ENCODE measurements around the gene INSM1. TPM values are rescaled to one million over a fixed set of nuclear protein-coding genes. Genes with fewer than 3 reads are reported as not detected.

The INSM1 gene
- total RNA-seq, 1 donor from 2014 or later = not detected

- Mint-ChIP-seq H3K27me3 (ENCODE audit: low read depth) (peaks cover 35% of the 10 kb centered on the region), H3K27ac (no peak overlapping the region), H3K9me3 (peaks cover 7% of the 10 kb centered on the region), H3K4me3 (no peak overlapping the region), H3K36me3 (no peaks in the 10 kb centered on the region), H3K4me1 (no peaks in the 10 kb centered on the region)
- no peak for DNase-seq (ENCODE audit: low spot score in 2 of 2, unreplicated experiment in 2 of 2)
- no peak for TF ChIP-seq CTCF (IDR thresholded peaks at IDR 0.05; ENCODE audit: unreplicated experiment)
These were observed 40.2 kb upstream of the INSM1 start for GRCh38 chr20:20327746-20328145.

- H3K27ac Mint-ChIP-seq = no peak overlapping the region
- H3K36me3 Mint-ChIP-seq = no peaks in the 10 kb centered on the region
- no peak for DNase-seq (ENCODE audit: low spot score in 2 of 2, unreplicated experiment in 2 of 2)
- no peak overlapping the region for H3K4me3 Mint-ChIP-seq
- peaks cover 7% of the 10 kb centered on the region for H3K9me3 Mint-ChIP-seq
- H3K27me3 Mint-ChIP-seq (ENCODE audit: low read depth) = peaks cover 38% of the 10 kb centered on the region
- no peak for TF ChIP-seq CTCF (IDR thresholded peaks at IDR 0.05; ENCODE audit: unreplicated experiment)
- H3K4me1 Mint-ChIP-seq = no peaks in the 10 kb centered on the region
These were observed 38.3 kb upstream of the INSM1 start for GRCh38 chr20:20329564-20329963.

- no peaks in the 10 kb centered on the region for H3K36me3 Mint-ChIP-seq
- H3K27me3 Mint-ChIP-seq (ENCODE audit: low read depth) = peaks cover 38% of the 10 kb centered on the region
- no peak for TF ChIP-seq CTCF (IDR thresholded peaks at IDR 0.05; ENCODE audit: unreplicated experiment)
These were observed 36.7 kb upstream of the INSM1 start for GRCh38 chr20:20331156-20331555.

GRCh38 chr20:20331817-20332216, 36.1 kb upstream of the INSM1 start:
- Mint-ChIP-seq H3K9me3 (peaks cover 2% of the 10 kb centered on the region), H3K36me3 (no peaks in the 10 kb centered on the region), H3K27ac (no peak overlapping the region), H3K4me1 (no peaks in the 10 kb centered on the region), H3K4me3 (no peak overlapping the region), H3K27me3 (ENCODE audit: low read depth) (peaks cover 34% of the 10 kb centered on the region)
- TF ChIP-seq CTCF (IDR thresholded peaks at IDR 0.05; ENCODE audit: unreplicated experiment) = no peak
- DNase-seq (ENCODE audit: low spot score in 2 of 2, unreplicated experiment in 2 of 2) = no peak

More at GRCh38 chr20:20331156-20331555, 36.7 kb upstream of the INSM1 start:
- Mint-ChIP-seq H3K27ac (no peak overlapping the region), H3K9me3 (peaks cover under 1% of the 10 kb centered on the region), H3K4me1 (no peaks in the 10 kb centered on the region), H3K4me3 (no peak overlapping the region)
- DNase-seq (ENCODE audit: low spot score in 2 of 2, unreplicated experiment in 2 of 2) = no peak

GRCh38 chr20:20333866-20334265, 34.0 kb upstream of the INSM1 start:
- no peak overlapping the region for H3K4me3 Mint-ChIP-seq
- H3K4me1 Mint-ChIP-seq = no peaks in the 10 kb centered on the region
- no peak overlapping the region for H3K27ac Mint-ChIP-seq
- peaks cover 7% of the 10 kb centered on the region for H3K9me3 Mint-ChIP-seq
- no peak for DNase-seq (ENCODE audit: low spot score in 2 of 2, unreplicated experiment in 2 of 2)
- H3K27me3 Mint-ChIP-seq (ENCODE audit: low read depth) = peaks cover 32% of the 10 kb centered on the region
- H3K36me3 Mint-ChIP-seq = no peaks in the 10 kb centered on the region
- no peak for TF ChIP-seq CTCF (IDR thresholded peaks at IDR 0.05; ENCODE audit: unreplicated experiment)

- Mint-ChIP-seq H3K4me1 (no peaks in the 10 kb centered on the region), H3K27ac (no peak overlapping the region), H3K27me3 (ENCODE audit: low read depth) (peaks cover 28% of the 10 kb centered on the region), H3K36me3 (no peaks in the 10 kb centered on the region), H3K9me3 (peaks cover 7% of the 10 kb centered on the region), H3K4me3 (no peak overlapping the region)
- no peak for DNase-seq (ENCODE audit: low spot score in 2 of 2, unreplicated experiment in 2 of 2)
- TF ChIP-seq CTCF (IDR thresholded peaks at IDR 0.05; ENCODE audit: unreplicated experiment) = no peak
These were observed 33.4 kb upstream of the INSM1 start for GRCh38 chr20:20334489-20334888.

Measured in mesothelial cell of epicardium (in vitro differentiated cells).